Measurements from ENCODE around the gene PKNOX2. TPM values are rescaled to one million over a fixed set of nuclear protein-coding genes. Genes with fewer than 3 reads are reported as not detected.

Gene PKNOX2
- total RNA-seq, 1 donor from 2014 or later, result not detected

- intact Hi-C loops (cut with micrococcal nuclease), result no loop called here
- CTCF ChIA-PET, result interaction anchor here (1.4 kb wide), 1 partner anchor 64 kb away, joined by 3 read pairs; no protein-coding TSS in a partner anchor
- peaks cover 4% of the 10 kb centered on the region for H3K27me3 Mint-ChIP-seq
Observed at GRCh38 chr11:125449565-125449964, 285.0 kb downstream of the PKNOX2 start.

GRCh38 chr11:125451400-125452124 lies 287.0 kb downstream of the PKNOX2 start:
- H3K36me3 Mint-ChIP-seq (ENCODE audit: low read depth), result no peaks in the 10 kb centered on the region
- ATAC-seq (ENCODE audit: low read depth) (no peak), DNase-seq (no peak)
- intact Hi-C loops (cut with micrococcal nuclease), result loop anchor here (2.0 kb wide), 2 partner anchors 63 to 117 kb away; partner anchors contain the start of gene EI24
- no peak overlapping the region for H3K27ac Mint-ChIP-seq
- H3K9me3 Mint-ChIP-seq, result no peaks in the 10 kb centered on the region
- CTCF ChIA-PET, result interaction anchor here (0.6 to 1.4 kb wide), 5 partner anchors 9 to 832 kb away, joined by 3 to 4 read pairs (median 3); no protein-coding TSS in a partner anchor
- H3K4me3 Mint-ChIP-seq, result no peak overlapping the region
- TF ChIP-seq CTCF (IDR thresholded peaks at IDR 0.05), result no peak
- no peaks in the 10 kb centered on the region for H3K27me3 Mint-ChIP-seq
- H3K4me1 Mint-ChIP-seq, result peaks cover 4% of the 10 kb centered on the region
- POLR2A ChIA-PET, result no interaction called here

More at GRCh38 chr11:125449565-125449964, 285.0 kb downstream of the PKNOX2 start:
- H3K4me3 Mint-ChIP-seq, result no peak overlapping the region
- no peak overlapping the region for H3K27ac Mint-ChIP-seq
- no peak for ATAC-seq (ENCODE audit: low read depth)
- no peak for TF ChIP-seq CTCF (IDR thresholded peaks at IDR 0.05)
- DNase-seq, result no peak
- H3K36me3 Mint-ChIP-seq (ENCODE audit: low read depth), result no peaks in the 10 kb centered on the region
- H3K9me3 Mint-ChIP-seq, result no peaks in the 10 kb centered on the region
- POLR2A ChIA-PET, result no interaction called here
- H3K4me1 Mint-ChIP-seq, result peaks cover 4% of the 10 kb centered on the region

- no peak for DNase-seq
- peaks cover 4% of the 10 kb centered on the region for H3K4me1 Mint-ChIP-seq
- intact Hi-C loops (cut with micrococcal nuclease), result loop anchor here (2.0 kb wide), 2 partner anchors 63 to 117 kb away; partner anchors contain the start of gene EI24
- no peak for ATAC-seq (ENCODE audit: low read depth)
- H3K9me3 Mint-ChIP-seq, result no peaks in the 10 kb centered on the region
- no peaks in the 10 kb centered on the region for H3K27me3 Mint-ChIP-seq
- H3K27ac Mint-ChIP-seq, result no peak overlapping the region
- ChIA-PET POLR2A (no interaction called here), CTCF (interaction anchor here (0.6 to 1.6 kb wide), 4 partner anchors 9 to 833 kb away, joined by 3 read pairs; no protein-coding TSS in a partner anchor)
- TF ChIP-seq CTCF (IDR thresholded peaks at IDR 0.05), result no peak
- no peak overlapping the region for H3K4me3 Mint-ChIP-seq
- no peaks in the 10 kb centered on the region for H3K36me3 Mint-ChIP-seq (ENCODE audit: low read depth)
Observed at GRCh38 chr11:125452125-125452470, 287.5 kb downstream of the PKNOX2 start.

GRCh38 chr11:125454047-125454446 lies 289.5 kb downstream of the PKNOX2 start:
- Mint-ChIP-seq H3K36me3 (ENCODE audit: low read depth) (no peaks in the 10 kb centered on the region), H3K4me3 (no peak overlapping the region), H3K27me3 (no peaks in the 10 kb centered on the region), H3K27ac (no peak overlapping the region), H3K9me3 (no peaks in the 10 kb centered on the region), H3K4me1 (peaks cover 4% of the 10 kb centered on the region)
- TF ChIP-seq CTCF (IDR thresholded peaks at IDR 0.05), result no peak
- intact Hi-C loops (cut with micrococcal nuclease), result no loop called here
- no peak for ATAC-seq (ENCODE audit: low read depth)
- DNase-seq, result no peak
- ChIA-PET POLR2A (interaction anchor here (1.2 kb wide), 1 partner anchor 138 kb away, joined by 3 read pairs; no protein-coding TSS in a partner anchor), CTCF (interaction anchor here (0.5 to 1.6 kb wide), 8 partner anchors 8 to 421 kb away, joined by 3 to 7 read pairs (median 3); no protein-coding TSS in a partner anchor)

GRCh38 chr11:125455851-125456250 lies 291.3 kb downstream of the PKNOX2 start:
- TF ChIP-seq CTCF (IDR thresholded peaks at IDR 0.05), result no peak
- Mint-ChIP-seq H3K27me3 (no peaks in the 10 kb centered on the region), H3K36me3 (ENCODE audit: low read depth) (no peaks in the 10 kb centered on the region), H3K9me3 (no peaks in the 10 kb centered on the region), H3K27ac (peak overlapping the region; percentile 55), H3K4me1 (peaks cover 4% of the 10 kb centered on the region), H3K4me3 (no peak overlapping the region)
- intact Hi-C loops (cut with micrococcal nuclease), result no loop called here
- no peak for DNase-seq
- CTCF ChIA-PET, result no interaction called here
- POLR2A ChIA-PET, result no interaction called here
- no peak for ATAC-seq (ENCODE audit: low read depth)
